Esophagus muscularis mucosa (tissue), 4 donors: ENCODE results near the gene NLRX1. TPM values are rescaled to one million over a fixed set of nuclear protein-coding genes. Genes with fewer than 3 reads are reported as not detected.
"Not testable (repeated sequence)": the region's sequence is repeated elsewhere in the genome, so short reads cannot be mapped to it uniquely, and the experiment has no call there.

Experiments used
- DNase-seq: peaks from one replicate; pipeline ENCODE4 v3.0.0-alpha.2; 2017; ENCODE audit errors: extremely low spot score
- H3K27ac ChIP-seq, 4 donors: fragments of 200-600 bp; sonication (generic); replicated peaks in 1 of 4; 1 replicate in 3 of 4; 2 replicates in 1 of 4; pipeline ENCODE4 v1.5.1; 2016 to 2019; ENCODE audit warnings: mild to moderate bottlenecking in 1 of 4
- H3K27me3 ChIP-seq, 4 donors: fragments of 200-600 bp; sonication (generic); one replicate each; pipeline versions ENCODE4 v1.5.1 to v1.6.0; 2016 to 2019
- H3K36me3 ChIP-seq, 4 donors: fragments of 200-600 bp; sonication (generic); one replicate each; pipeline ENCODE4 v1.5.1; 2016 to 2019
- H3K4me1 ChIP-seq, 4 donors: fragments of 200-600 bp; sonication (generic); one replicate each; pipeline ENCODE4 v1.5.1; 2016 to 2019
- H3K4me3 ChIP-seq, 4 donors: fragments of 200-600 bp; sonication (generic); 1 replicate in 2 of 4; 2 replicates in 2 of 4; pipeline ENCODE4 v1.5.1; 2016 to 2019; ENCODE audit warnings: mild to moderate bottlenecking in 4 of 4, moderate library complexity in 1 of 4
- H3K9me3 ChIP-seq, 4 donors: fragments of 200-600 bp; sonication (generic); 1 replicate in 3 of 4; 2 replicates in 1 of 4; pipeline ENCODE4 v1.5.1; 2016 to 2019
- CTCF ChIP-seq, 3 experiments: fragments of 200-600 bp in 2 of 3; fragments of 450-650 bp in 1 of 3; sonication (generic) in 2 of 3; IDR thresholded peaks; one replicate each; pipeline ENCODE4 v1.5.1; 2017 to 2019; ENCODE audit warnings: antibody characterized with exemption in 3 of 3, mild to moderate bottlenecking in 2 of 3, moderate library complexity in 1 of 3
- EP300 ChIP-seq: sonication (generic); formaldehyde crosslinking; IDR thresholded peaks from one replicate; pipeline ENCODE4 v1.6.1; 2017; ENCODE audit warnings: antibody characterized with exemption
- POLR2A ChIP-seq: fragments of 450-650 bp; IDR thresholded peaks from one replicate; pipeline ENCODE4 v1.6.1; 2017; ENCODE audit warnings: antibody characterized with exemption, moderate library complexity, mild to moderate bottlenecking, low read depth
- POLR2AphosphoS5 ChIP-seq, 2 donors: sonication (generic); formaldehyde crosslinking; IDR thresholded peaks; one replicate each; pipeline ENCODE4 v1.6.1; 2017; ENCODE audit warnings: antibody characterized with exemption in 2 of 2
- WGBS: methylation state at CpG from one replicate; pipeline ENCODE4 v1.1.5; 2018; 5-methylcytosine and 5-hydroxymethylcytosine counted together
- intact Hi-C: fragments of 100-400 bp; cut with DNase I; formaldehyde crosslinking; loops from one replicate; pipeline ENCODE4 v1.15.1; 2023
- total RNA-seq, 4 donors: library from RNA; depleted of rRNA; stranded (reverse); fragments of >200 nt; gene quantifications; one replicate each; pipeline versions ENCODE4 v1.1.0 to v1.2.1, GENCODE V29; 2016

NLRX1 gene
- total RNA-seq, 4 donors from 2014 or later: 21.5 to 47.3 (median 27.2) TPM

- no peak for DNase-seq
- 40% methylated on average over 5 of the region's 5 CpGs for WGBS
Measured at GRCh38 chr11:119196833-119197483, 28.4 kb downstream of the NLRX1 start.

GRCh38 chr11:119198925-119199324 lies 30.4 kb downstream of the NLRX1 start:
- intact Hi-C loops: loop anchor here (5.0 kb wide), 1 partner anchor 52 kb away; the partner anchor contains the start of gene ABCG4

More at GRCh38 chr11:119196833-119197483, 28.4 kb downstream of the NLRX1 start:
- TF ChIP-seq POLR2A (no peak), CTCF (IDR thresholded peaks at IDR 0.05) (peak; percentile 75 to 81 (median 79)), EP300 (no peak), POLR2AphosphoS5 (IDR thresholded peaks at IDR 0.05) (peak; percentile 35 to 48)
- intact Hi-C loops: loop anchor here (2.0 to 5.0 kb wide), 2 partner anchors 28 to 50 kb away; partner anchors contain the start of genes ABCG4 and NLRX1
- Histone ChIP-seq H3K27ac (no peak overlapping the region), H3K4me3 (no peak overlapping the region), H3K27me3 (no peaks in the 10 kb centered on the region), H3K36me3 (no peaks in the 10 kb centered on the region), H3K9me3 (no peaks in the 10 kb centered on the region), H3K4me1 (no peaks in the 10 kb centered on the region)

GRCh38 chr11:119201236-119201635 lies 32.7 kb downstream of the NLRX1 start:
- intact Hi-C loops, H3K27ac ChIP-seq, H3K36me3 ChIP-seq, H3K4me1 ChIP-seq, H3K27me3 ChIP-seq, H3K9me3 ChIP-seq, DNase-seq, H3K4me3 ChIP-seq: not testable (repeated sequence)
- WGBS: 93% methylated on average over 5 of the region's 5 CpGs

More at GRCh38 chr11:119198925-119199324, 30.4 kb downstream of the NLRX1 start:
- no peak for DNase-seq
- TF ChIP-seq POLR2A (no peak), CTCF (IDR thresholded peaks at IDR 0.05) (no peak), POLR2AphosphoS5 (IDR thresholded peaks at IDR 0.05) (no peak), EP300 (no peak)
- no peak overlapping the region for H3K4me3 ChIP-seq
- no peaks in the 10 kb centered on the region for H3K27me3 ChIP-seq
- WGBS: 86% methylated on average over 6 of the region's 6 CpGs
- no peak overlapping the region for H3K27ac ChIP-seq
- H3K9me3 ChIP-seq: no peaks in the 10 kb centered on the region
- no peaks in the 10 kb centered on the region for H3K4me1 ChIP-seq
- no peaks in the 10 kb centered on the region for H3K36me3 ChIP-seq

- no peaks in the 10 kb centered on the region for H3K36me3 ChIP-seq
- H3K27me3 ChIP-seq: no peaks in the 10 kb centered on the region
- peaks cover 8 to 15% (median 13%) of the 10 kb centered on the region in 4 donors for H3K4me1 ChIP-seq
- TF ChIP-seq POLR2A (no peak), CTCF (IDR thresholded peaks at IDR 0.05) (no peak), POLR2AphosphoS5 (IDR thresholded peaks at IDR 0.05) (no peak), EP300 (no peak)
- H3K4me3 ChIP-seq: no peak overlapping the region
- no peaks in the 10 kb centered on the region for H3K9me3 ChIP-seq
- H3K27ac ChIP-seq: no peak overlapping the region
- intact Hi-C loops: no loop called here
- no peak for DNase-seq
- 92% methylated on average over 7 of the region's 7 CpGs for WGBS
Measured at GRCh38 chr11:119202554-119202953, 34.0 kb downstream of the NLRX1 start.

- intact Hi-C loops: no loop called here
- no peaks in the 10 kb centered on the region for H3K27me3 ChIP-seq
- no peak overlapping the region for H3K27ac ChIP-seq
- DNase-seq: no peak
- TF ChIP-seq EP300 (no peak), POLR2AphosphoS5 (IDR thresholded peaks at IDR 0.05) (no peak), POLR2A (no peak), CTCF (IDR thresholded peaks at IDR 0.05) (no peak)
- H3K9me3 ChIP-seq: no peaks in the 10 kb centered on the region
- 93% methylated on average over 9 of the region's 9 CpGs for WGBS
- peaks cover 11 to 29% (median 28%) of the 10 kb centered on the region in 4 donors for H3K4me1 ChIP-seq
- H3K36me3 ChIP-seq: no peaks in the 10 kb centered on the region
- no peak overlapping the region for H3K4me3 ChIP-seq
Measured at GRCh38 chr11:119204066-119204465, 35.5 kb downstream of the NLRX1 start.
